Coronary artery (tissue), 2 donors: ENCODE data around the gene PAQR8.

Experiments used
- DNase-seq: peaks from one replicate; pipeline ENCODE4 v3.0.0-alpha.2; 2017; ENCODE audit warnings: low spot score
- H3K27ac ChIP-seq, 2 donors: fragments of 200-600 bp; sonication (generic); one replicate each; pipeline ENCODE4 v1.5.1; 2016 to 2019
- H3K4me3 ChIP-seq: fragments of 200-600 bp; sonication (generic); 2 replicates; pipeline ENCODE4 v1.5.1; 2016; ENCODE audit warnings: mild to moderate bottlenecking, moderate library complexity
- CTCF ChIP-seq: fragments of 200-600 bp; sonication (generic); IDR thresholded peaks from one replicate; pipeline ENCODE4 v1.5.1; 2019; ENCODE audit warnings: antibody characterized with exemption

Gene PAQR8

GRCh38 chr6:52333840-52334200 lies 28.1 kb upstream of the PAQR8 start:
- Histone ChIP-seq H3K27ac (no peak overlapping the region), H3K4me3 (no peak overlapping the region)
- DNase-seq: no peak
- TF ChIP-seq CTCF: no peak

GRCh38 chr6:52335576-52335975 lies 26.4 kb upstream of the PAQR8 start:
- TF ChIP-seq CTCF: no peak
- no peak overlapping the region for H3K27ac ChIP-seq
- H3K4me3 ChIP-seq: no peak overlapping the region
- no peak for DNase-seq

- no peak for TF ChIP-seq CTCF
- H3K27ac ChIP-seq: no peak overlapping the region
- no peak for DNase-seq
- H3K4me3 ChIP-seq: no peak overlapping the region
Measured at GRCh38 chr6:52336919-52337561, 24.9 kb upstream of the PAQR8 start.

- TF ChIP-seq CTCF: no peak
- no peak overlapping the region for H3K27ac ChIP-seq
- H3K4me3 ChIP-seq: no peak overlapping the region
- DNase-seq: no peak
Measured at GRCh38 chr6:52337633-52338290, 24.2 kb upstream of the PAQR8 start.

- no peak for TF ChIP-seq CTCF
- DNase-seq: no peak
- H3K27ac ChIP-seq: no peak overlapping the region
- H3K4me3 ChIP-seq: no peak overlapping the region
Measured at GRCh38 chr6:52340603-52340880, 21.4 kb upstream of the PAQR8 start.

GRCh38 chr6:52341561-52342260 lies 20.2 kb upstream of the PAQR8 start:
- Histone ChIP-seq H3K4me3 (no peak overlapping the region), H3K27ac (no peak overlapping the region)
- no peak for DNase-seq
- TF ChIP-seq CTCF: no peak

GRCh38 chr6:52345311-52345710 lies 16.6 kb upstream of the PAQR8 start:
- H3K4me3 ChIP-seq: no peak overlapping the region
- no peak overlapping the region for H3K27ac ChIP-seq
- no peak for TF ChIP-seq CTCF
- no peak for DNase-seq
